BLaER1 treated with 17β-estradiol and CSF1 and Interleukin-3, amounts not matched to agents 10 nM and 100 nM (cell line): ENCODE measurements around the gene TOPBP1.

Source experiments
- H3K27ac ChIP-seq, 11 experiments: shearing (Covaris generic); formaldehyde crosslinking; 2 replicates each; pipeline ENCODE4 v1.8.1; 2022
- H3K27me3 ChIP-seq, 11 experiments: shearing (Covaris generic); formaldehyde crosslinking; 2 replicates each; pipeline ENCODE4 v1.8.1; 2022
- H3K36me3 ChIP-seq, 11 experiments: shearing (Covaris generic); formaldehyde crosslinking; 2 replicates each; pipeline ENCODE4 v1.8.1; 2022
- H3K4me1 ChIP-seq, 10 experiments: shearing (Covaris generic); formaldehyde crosslinking; 2 replicates each; pipeline ENCODE4 v1.8.1; 2022
- H3K4me2 ChIP-seq, 11 experiments: shearing (Covaris generic); formaldehyde crosslinking; 2 replicates each; pipeline ENCODE4 v1.8.1; 2022
- H3K4me3 ChIP-seq, 10 experiments: shearing (Covaris generic); formaldehyde crosslinking; 2 replicates each; pipeline ENCODE4 v1.8.1; 2022
- H3K9ac ChIP-seq, 11 experiments: shearing (Covaris generic); formaldehyde crosslinking; 2 replicates each; pipeline ENCODE4 v1.8.1; 2022
- H3K9me3 ChIP-seq, 11 experiments: shearing (Covaris generic); formaldehyde crosslinking; replicated peaks in 1 of 11; 2 replicates each; pipeline ENCODE4 v1.8.1; 2022
- H4K20me1 ChIP-seq, 11 experiments: shearing (Covaris generic); formaldehyde crosslinking; 2 replicates each; pipeline ENCODE4 v1.8.1; 2022
- Cebpa-rat ChIP-seq, 11 experiments: shearing (Covaris generic); IDR thresholded peaks; 2 replicates each; pipeline ENCODE4 v1.8.1; 2022

Gene TOPBP1

GRCh38 chr3:133588784-133589465 is 72.8 kb downstream of the TOPBP1 start:
- no peak overlapping the region for H3K27ac ChIP-seq
- peaks cover 59 to 69% (median 64%) of the 10 kb centered on the region in 11 experiments for H3K36me3 ChIP-seq
- H3K4me2 ChIP-seq = no peak overlapping the region
- H3K9ac ChIP-seq = no peak overlapping the region
- no peaks in the 10 kb centered on the region for H3K27me3 ChIP-seq
- TF ChIP-seq Cebpa-rat (IDR thresholded peaks at IDR 0.05) = no peak
- H4K20me1 ChIP-seq = peaks cover 61 to 94% (median 79%) of the 10 kb centered on the region in 11 experiments
- peaks cover 0 to 23% (median 15%) of the 10 kb centered on the region in 10 experiments; a peak in 13 of 20 replicates for H3K4me1 ChIP-seq
- H3K4me3 ChIP-seq = no peak overlapping the region
- no peaks in the 10 kb centered on the region for H3K9me3 ChIP-seq

DNA sequence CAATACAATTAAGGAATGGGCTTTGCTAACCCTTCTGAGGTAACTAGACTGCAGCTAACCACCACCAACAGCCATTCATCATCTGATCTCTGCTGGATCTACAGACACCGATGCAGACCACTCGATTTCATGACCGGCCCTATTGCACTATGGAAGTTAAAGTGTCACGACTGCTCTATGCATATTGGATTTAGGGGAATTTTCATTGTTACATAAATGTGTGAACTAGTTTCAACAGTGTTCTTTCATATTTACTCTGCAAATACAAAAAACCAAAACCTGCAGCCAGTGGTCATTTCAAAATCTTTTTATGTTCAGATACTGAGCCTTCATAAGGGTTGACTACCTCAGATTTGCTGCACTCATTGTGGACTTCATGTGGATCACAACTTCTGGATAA is 73.7 kb downstream of the TOPBP1 start:
- peaks cover 0 to 32% (median 19%) of the 10 kb centered on the region in 10 experiments; a peak in 15 of 20 replicates for H3K4me1 ChIP-seq
- H3K9ac ChIP-seq = no peak overlapping the region
- no peak overlapping the region for H3K4me3 ChIP-seq
- no peaks in the 10 kb centered on the region for H3K9me3 ChIP-seq
- H3K4me2 ChIP-seq = no peak overlapping the region
- no peak for TF ChIP-seq Cebpa-rat (IDR thresholded peaks at IDR 0.05)
- H3K27ac ChIP-seq = no peak overlapping the region
- H4K20me1 ChIP-seq = peaks cover 70 to 99% (median 88%) of the 10 kb centered on the region in 11 experiments
- no peaks in the 10 kb centered on the region for H3K27me3 ChIP-seq
- H3K36me3 ChIP-seq = peaks cover 68 to 77% (median 72%) of the 10 kb centered on the region in 11 experiments

- TF ChIP-seq Cebpa-rat (IDR thresholded peaks at IDR 0.05) = no peak
- Histone ChIP-seq H3K27me3 (no peaks in the 10 kb centered on the region), H3K4me2 (peak overlapping the region in 1 of 11 experiments; percentile 0; a peak in 2 of 22 replicates), H4K20me1 (peaks cover 97 to 100% (median 100%) of the 10 kb centered on the region in 11 experiments), H3K4me1 (peaks cover 8 to 49% (median 38%) of the 10 kb centered on the region in 10 experiments), H3K4me3 (no peak overlapping the region), H3K27ac (no peak overlapping the region), H3K36me3 (peaks cover 97 to 100% (median 98%) of the 10 kb centered on the region in 11 experiments), H3K9me3 (no peaks in the 10 kb centered on the region), H3K9ac (no peak overlapping the region)
Observed at GRCh38 chr3:133583396-133583795, 78.3 kb downstream of the TOPBP1 start.

GRCh38 chr3:133578548-133579191 is 83.1 kb downstream of the TOPBP1 start:
- H3K9ac ChIP-seq = peak overlapping the region in 2 of 11 experiments; percentile 98 to 99; a peak in 4 of 22 replicates
- H3K4me1 ChIP-seq = peaks cover 27 to 64% (median 53%) of the 10 kb centered on the region in 10 experiments
- H3K36me3 ChIP-seq = peaks cover 83 to 89% (median 87%) of the 10 kb centered on the region in 11 experiments
- H3K4me3 ChIP-seq = peak overlapping the region in 3 of 10 experiments; percentile 10 to 78 (median 71); a peak in 3 of 20 replicates
- H4K20me1 ChIP-seq = peaks cover 90 to 96% (median 95%) of the 10 kb centered on the region in 11 experiments
- H3K4me2 ChIP-seq = peak overlapping the region in 9 of 11 experiments; percentile 24 to 98 (median 86); a peak in 18 of 22 replicates
- TF ChIP-seq Cebpa-rat (IDR thresholded peaks at IDR 0.05) = no peak
- no peaks in the 10 kb centered on the region for H3K27me3 ChIP-seq
- no peaks in the 10 kb centered on the region for H3K9me3 ChIP-seq
- H3K27ac ChIP-seq = no peak overlapping the region

DNA sequence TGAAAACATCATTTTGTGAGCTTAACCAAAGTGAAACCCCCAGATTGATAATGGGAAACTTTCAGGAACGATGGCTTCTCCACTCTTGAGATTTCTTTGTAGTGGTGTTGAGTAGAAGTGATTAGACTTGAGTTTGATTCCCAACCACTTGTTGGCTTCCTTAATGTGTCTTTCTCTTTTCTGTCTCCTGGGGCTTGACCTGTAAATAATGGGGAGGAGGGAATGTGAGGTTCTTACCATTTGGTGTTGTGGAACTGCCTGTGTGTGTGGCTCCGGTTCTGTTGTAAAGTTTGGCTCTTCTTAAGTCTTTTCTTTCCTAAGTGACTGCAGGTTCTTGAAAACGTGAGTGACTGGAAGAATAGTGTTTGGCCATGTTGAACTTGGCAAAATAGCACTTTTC is 85.6 kb downstream of the TOPBP1 start:
- Histone ChIP-seq H3K4me3 (peak overlapping the region; percentile 71 to 96 (median 86); a peak in 19 of 20 replicates), H3K4me2 (peak overlapping the region; percentile 81 to 98 (median 94)), H3K27me3 (no peaks in the 10 kb centered on the region), H3K9me3 (no peaks in the 10 kb centered on the region), H3K9ac (peak overlapping the region; percentile 31 to 99 (median 98); a peak in 21 of 22 replicates), H3K4me1 (peaks cover 43 to 69% (median 56%) of the 10 kb centered on the region in 10 experiments), H3K36me3 (peaks cover 58 to 64% (median 62%) of the 10 kb centered on the region in 11 experiments), H4K20me1 (peaks cover 65 to 71% (median 70%) of the 10 kb centered on the region in 11 experiments), H3K27ac (peak overlapping the region in 5 of 11 experiments; percentile 0 to 99 (median 3); a peak in 4 of 22 replicates)
- no peak for TF ChIP-seq Cebpa-rat (IDR thresholded peaks at IDR 0.05)

- Histone ChIP-seq H3K27me3 (no peaks in the 10 kb centered on the region), H3K36me3 (peaks cover 47 to 53% (median 51%) of the 10 kb centered on the region in 11 experiments), H3K4me3 (peak overlapping the region; percentile 71 to 96 (median 86)), H4K20me1 (peaks cover 54 to 61% (median 59%) of the 10 kb centered on the region in 11 experiments), H3K27ac (peak overlapping the region; percentile 96 to 99 (median 98)), H3K9me3 (no peaks in the 10 kb centered on the region), H3K4me1 (peaks cover 49 to 70% (median 64%) of the 10 kb centered on the region in 10 experiments), H3K9ac (peak overlapping the region; percentile 97 to 99 (median 98)), H3K4me2 (peak overlapping the region; percentile 81 to 98 (median 94))
- no peak for TF ChIP-seq Cebpa-rat (IDR thresholded peaks at IDR 0.05)
Observed at GRCh38 chr3:133575086-133575485, 86.7 kb downstream of the TOPBP1 start.

DNA sequence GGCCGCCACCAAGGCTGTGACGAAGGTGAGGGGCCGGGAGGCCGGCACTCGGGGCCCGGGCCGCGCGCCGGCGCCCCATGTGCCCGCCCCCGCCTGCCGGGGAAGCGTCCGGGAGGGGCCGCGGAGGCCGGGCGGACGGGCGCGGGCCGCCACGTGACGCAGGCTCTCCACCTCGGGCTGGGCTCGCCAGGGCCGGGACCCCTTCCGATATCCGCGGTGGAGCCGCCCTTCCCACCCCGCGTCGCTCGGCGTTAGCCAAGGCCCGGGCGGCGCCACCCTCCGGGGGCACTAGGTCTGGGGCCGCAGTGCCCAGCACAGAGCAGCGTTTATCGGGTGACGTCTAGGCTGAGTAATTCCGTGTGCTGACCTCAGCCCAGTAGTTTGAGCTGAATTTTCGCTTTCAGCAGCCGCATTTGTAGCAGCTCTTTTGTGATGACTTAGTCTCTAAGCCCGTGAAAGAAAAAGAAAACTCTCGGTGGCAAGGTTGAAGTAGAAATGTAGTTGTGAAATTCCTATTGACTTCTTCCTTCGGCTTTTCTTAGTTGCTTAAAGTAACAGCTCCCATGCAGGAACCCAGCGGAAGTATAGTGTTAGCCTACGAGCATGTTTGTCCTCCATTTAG is 87.4 kb downstream of the TOPBP1 start:
- peak overlapping the region; percentile 71 to 96 (median 86) for H3K4me3 ChIP-seq
- H3K36me3 ChIP-seq = peaks cover 42 to 46% (median 45%) of the 10 kb centered on the region in 11 experiments
- peak overlapping the region; percentile 97 to 99 (median 98) for H3K9ac ChIP-seq
- H3K27ac ChIP-seq = peak overlapping the region; percentile 96 to 99 (median 98)
- peaks cover 48 to 54% (median 52%) of the 10 kb centered on the region in 11 experiments for H4K20me1 ChIP-seq
- no peaks in the 10 kb centered on the region for H3K9me3 ChIP-seq
- H3K27me3 ChIP-seq = no peaks in the 10 kb centered on the region
- no peak for TF ChIP-seq Cebpa-rat (IDR thresholded peaks at IDR 0.05)
- peaks cover 49 to 74% (median 68%) of the 10 kb centered on the region in 10 experiments for H3K4me1 ChIP-seq
- peak overlapping the region; percentile 81 to 98 (median 94); a peak in 21 of 22 replicates for H3K4me2 ChIP-seq

DNA sequence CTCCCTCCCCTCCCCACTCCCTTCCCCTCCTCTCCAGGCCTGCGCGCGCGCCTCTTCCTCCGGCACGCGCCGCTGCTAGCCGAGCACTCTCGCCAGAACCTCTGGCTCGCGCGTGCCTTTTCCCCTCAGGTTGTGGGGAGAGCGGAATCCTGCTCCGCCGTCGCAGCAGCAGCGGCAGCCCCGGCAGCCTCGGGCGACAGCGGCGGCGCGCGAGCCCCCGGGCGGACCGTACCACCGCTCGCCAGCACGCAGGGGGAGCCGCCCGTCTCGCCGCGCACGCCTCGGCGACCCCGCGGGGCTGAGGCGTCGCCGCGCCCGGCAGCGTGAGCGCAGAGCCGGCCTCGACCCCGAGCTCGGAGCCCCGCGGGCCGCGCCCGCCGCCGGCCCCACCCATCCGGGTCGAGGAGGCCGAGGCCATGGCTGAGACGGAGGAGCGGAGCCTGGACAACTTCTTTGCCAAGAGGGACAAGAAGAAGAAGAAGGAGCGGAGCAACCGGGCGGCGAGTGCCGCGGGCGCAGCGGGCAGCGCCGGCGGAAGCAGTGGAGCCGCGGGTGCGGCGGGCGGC is 88.0 kb downstream of the TOPBP1 start, which contains the start of gene CDV3:
Gene CDV3, plus strand, starts transcription at position 58 of the 566 bp plus-strand sequence. Its CDS starts 359 bp downstream, at position 417.
- Histone ChIP-seq H3K4me2 (peak within 1 kb of the TSS; percentile 81 to 98 (median 94)), H3K4me3 (peak within 1 kb of the TSS; percentile 71 to 96 (median 86)), H3K27ac (peak within 1 kb of the TSS; percentile 97 to 99 (median 98)), H3K27me3 (no peaks in the 10 kb centered on the region), H4K20me1 (peaks cover 41 to 48% (median 46%) of the 10 kb centered on the region in 11 experiments), H3K9me3 (no peaks in the 10 kb centered on the region), H3K9ac (peak within 1 kb of the TSS; percentile 97 to 99 (median 98)), H3K4me1 (peaks cover 49 to 74% (median 69%) of the 10 kb centered on the region in 10 experiments), H3K36me3 (peaks cover 35 to 40% (median 39%) of the 10 kb centered on the region in 11 experiments)
- TF ChIP-seq Cebpa-rat (IDR thresholded peaks at IDR 0.05) = no peak
